ENCODE data around the gene KRT13. TPM values are rescaled to one million over a fixed set of nuclear protein-coding genes. Genes with fewer than 3 reads are reported as not detected.

KRT13 gene
- total RNA-seq, 1 experiment from 2014 or later, result not detected

GRCh38 chr17:41464173-41464572 lies 41.2 kb downstream of the KRT13 start:
- ChIA-PET CTCF (interaction anchor here (1.3 to 1.6 kb wide), 2 partner anchors 85 to 199 kb away, joined by 4 to 6 read pairs; no protein-coding TSS in a partner anchor), POLR2A (no interaction called here)
- Mint-ChIP-seq H3K36me3 (no peaks in the 10 kb centered on the region), H3K4me3 (no peak overlapping the region), H3K9me3 (peaks cover 16% of the 10 kb centered on the region), H3K27ac (no peak overlapping the region), H3K4me1 (no peaks in the 10 kb centered on the region), H3K27me3 (ENCODE audit: low read depth) (peaks cover 5% of the 10 kb centered on the region)
- no peak for TF ChIP-seq IRF2 (CRISPR knock-in tag; IDR thresholded peaks at IDR 0.05; ENCODE audit: borderline replicate concordance, low read depth)
- TF ChIP-seq FOXP4 (CRISPR knock-in tag; IDR thresholded peaks at IDR 0.05), result no peak
- TF ChIP-seq STAT6 (CRISPR knock-in tag; conservative IDR thresholded peaks at IDR 0.05; ENCODE audit: low read depth), result no peak
- no peak for TF ChIP-seq RORB (CRISPR knock-in tag; IDR thresholded peaks at IDR 0.05)
- TF ChIP-seq TEAD4 (CRISPR knock-in tag; IDR thresholded peaks at IDR 0.05), result no peak
- no peak for TF ChIP-seq NR1H2 (CRISPR knock-in tag; IDR thresholded peaks at IDR 0.05)
- no peak for TF ChIP-seq AFF4 (CRISPR knock-in tag; IDR thresholded peaks at IDR 0.05; ENCODE audit: borderline replicate concordance)
- DNase-seq (ENCODE audit: low spot score), result no peak
- no peak for ATAC-seq

- CTCF ChIA-PET, result interaction anchor here (1.3 to 1.6 kb wide), 2 partner anchors 85 to 199 kb away, joined by 4 to 6 read pairs; no protein-coding TSS in a partner anchor
- TF ChIP-seq ZNF219 (CRISPR knock-in tag; IDR thresholded peaks at IDR 0.05; ENCODE audit: borderline replicate concordance) (no peak), ZNF138 (CRISPR knock-in tag; conservative IDR thresholded peaks at IDR 0.05) (no peak), ZBTB21 (CRISPR knock-in tag; IDR thresholded peaks at IDR 0.05; ENCODE audit: borderline replicate concordance) (no peak), ZNF121 (CRISPR knock-in tag; IDR thresholded peaks at IDR 0.05) (no peak), CTCF (IDR thresholded peaks at IDR 0.05) (no peak), PREB (CRISPR knock-in tag; IDR thresholded peaks at IDR 0.05; ENCODE audit: borderline replicate concordance) (no peak), ZNF423 (CRISPR knock-in tag; IDR thresholded peaks at IDR 0.05) (no peak), FOXJ3 (CRISPR knock-in tag; IDR thresholded peaks at IDR 0.05; ENCODE audit: borderline replicate concordance) (no peak), ELF4 (CRISPR knock-in tag; IDR thresholded peaks at IDR 0.05; ENCODE audit: low read depth) (no peak), NFE2L1 (CRISPR knock-in tag; IDR thresholded peaks at IDR 0.05) (no peak), AFF4 (CRISPR knock-in tag; IDR thresholded peaks at IDR 0.05; ENCODE audit: borderline replicate concordance) (no peak)
Observed at GRCh38 chr17:41463746-41464145, 41.7 kb downstream of the KRT13 start.

More at GRCh38 chr17:41463746-41464145, 41.7 kb downstream of the KRT13 start:
- H3K4me3 Mint-ChIP-seq, result no peak overlapping the region
- peaks cover 15% of the 10 kb centered on the region for H3K9me3 Mint-ChIP-seq
- POLR2A ChIA-PET, result no interaction called here
- no peaks in the 10 kb centered on the region for H3K4me1 Mint-ChIP-seq
- ATAC-seq (no peak), DNase-seq (ENCODE audit: low spot score) (no peak)
- H3K27me3 Mint-ChIP-seq (ENCODE audit: low read depth), result peaks cover 5% of the 10 kb centered on the region
- H3K27ac Mint-ChIP-seq, result no peak overlapping the region
- H3K36me3 Mint-ChIP-seq, result no peaks in the 10 kb centered on the region
